GM23338 (cell line): ENCODE measurements around the gene TSHZ3. TPM values are rescaled to one million over a fixed set of nuclear protein-coding genes. Genes with fewer than 3 reads are reported as not detected.

Experiments used
- ATAC-seq: fragments of 200-7000 bp; cut with Tn5 transposase; 3 replicates; pipeline ENCODE4 v1.9.1; 2020
- DNase-seq: peaks from one replicate; pipeline ENCODE4 v3.0.0-alpha.2; 2015; ENCODE audit warnings: low spot score
- H2AFZ ChIP-seq: fragments of 200-600 bp; sonication (generic); 2 replicates; pipeline ENCODE4 v1.8.0; 2016; ENCODE audit warnings: antibody characterized with exemption, mild to moderate bottlenecking, moderate library complexity
- H3F3A ChIP-seq: fragments of 200-600 bp; sonication (generic); replicated peaks from 2 replicates; pipeline ENCODE4 v1.8.0; 2017; ENCODE audit warnings: antibody characterized with exemption, mixed run types, low read depth
- H3K27ac ChIP-seq: fragments of 200-600 bp; sonication (generic); 2 replicates; pipeline ENCODE4 v1.6.1; 2016; ENCODE audit warnings: low read depth
- H3K27me3 ChIP-seq: fragments of 200-600 bp; sonication (generic); 2 replicates; pipeline ENCODE4 v1.8.0; 2016; ENCODE audit warnings: mild to moderate bottlenecking, mixed run types, moderate library complexity; ENCODE audit not compliant: insufficient read depth
- H3K36me3 ChIP-seq: fragments of 200-600 bp; sonication (generic); 2 replicates; pipeline ENCODE4 v1.8.0; 2016; ENCODE audit warnings: mild to moderate bottlenecking; ENCODE audit not compliant: insufficient read depth
- H3K4me1 ChIP-seq: fragments of 200-600 bp; sonication (generic); 2 replicates; pipeline ENCODE4 v1.8.0; 2016; ENCODE audit warnings: mild to moderate bottlenecking, moderate library complexity; ENCODE audit not compliant: insufficient read depth
- H3K4me2 ChIP-seq: fragments of 200-600 bp; sonication (generic); 2 replicates; pipeline ENCODE4 v1.7.1; 2017; ENCODE audit warnings: mixed run types
- H3K4me3 ChIP-seq: fragments of 200-600 bp; sonication (generic); 2 replicates; pipeline ENCODE4 v1.6.1; 2016; ENCODE audit warnings: mixed run types
- H3K79me2 ChIP-seq: fragments of 200-600 bp; sonication (generic); replicated peaks from 2 replicates; pipeline ENCODE4 v1.8.0; 2017; ENCODE audit warnings: mild to moderate bottlenecking; ENCODE audit not compliant: insufficient read depth
- H3K9me2 ChIP-seq: fragments of 200-600 bp; sonication (generic); 2 replicates; pipeline ENCODE4 v1.8.0; 2017; ENCODE audit not compliant: insufficient read depth
- H4K20me1 ChIP-seq: fragments of 200-600 bp; sonication (generic); replicated peaks from 2 replicates; pipeline ENCODE4 v1.8.0; 2017; ENCODE audit warnings: mild to moderate bottlenecking; ENCODE audit not compliant: insufficient read depth
- H3K27ac Mint-ChIP-seq: 2 replicates; pipeline ENCODE4 v1.8.0; 2020; ENCODE audit warnings: inconsistent platforms, mild to moderate bottlenecking, moderate library complexity, mixed read lengths
- H3K27me3 Mint-ChIP-seq: 3 replicates; pipeline ENCODE4 v1.8.0; 2022; ENCODE audit warnings: low read depth, mild to moderate bottlenecking, moderate library complexity, mixed read lengths, inconsistent platforms; ENCODE audit not compliant: insufficient read depth, poor library complexity
- H3K36me3 Mint-ChIP-seq: 3 replicates; pipeline ENCODE4 v1.8.0; 2021; ENCODE audit warnings: low read depth, mild to moderate bottlenecking, inconsistent platforms, moderate library complexity, mixed read lengths
- H3K4me1 Mint-ChIP-seq: 3 replicates; pipeline ENCODE4 v1.8.0; 2020; ENCODE audit warnings: mild to moderate bottlenecking, inconsistent platforms, mixed read lengths
- H3K4me3 Mint-ChIP-seq: 3 replicates; pipeline ENCODE4 v1.8.0; 2021; ENCODE audit warnings: moderate library complexity, mild to moderate bottlenecking, inconsistent platforms, mixed read lengths
- H3K9me3 Mint-ChIP-seq: 3 replicates; pipeline ENCODE4 v1.8.0; 2020; ENCODE audit warnings: moderate library complexity, mild to moderate bottlenecking, inconsistent platforms, mixed read lengths
- CREB1 ChIP-seq: fragments of 250-450 bp; sonication (Bioruptor Pico); IDR thresholded peaks from 2 replicates; pipeline ENCODE4 v1.5.0; 2020; ENCODE audit warnings: low read depth, mild to moderate bottlenecking, moderate library complexity
- EZH2 ChIP-seq: fragments of 200-600 bp; sonication (generic); IDR thresholded peaks from one replicate; pipeline ENCODE4 v1.8.0; 2017; ENCODE audit warnings: antibody characterized with exemption, mild to moderate bottlenecking, low read depth; ENCODE audit not compliant: unreplicated experiment
- EZH2phosphoT487 ChIP-seq: fragments of 200-600 bp; sonication (generic); IDR thresholded peaks from one replicate; pipeline ENCODE4 v1.8.1; 2018; ENCODE audit warnings: antibody characterized with exemption; ENCODE audit not compliant: unreplicated experiment
- JUNB ChIP-seq: IDR thresholded peaks from one replicate; pipeline ENCODE4 v1.6.1; 2016; ENCODE audit warnings: antibody characterized with exemption; ENCODE audit not compliant: unreplicated experiment
- NANOG ChIP-seq: IDR thresholded peaks from 2 replicates; pipeline ENCODE4 v1.6.1; 2016; ENCODE audit warnings: antibody characterized with exemption, borderline replicate concordance
- STAT1 ChIP-seq: IDR thresholded peaks from one replicate; pipeline ENCODE4 v1.6.1; 2016; ENCODE audit warnings: antibody characterized with exemption; ENCODE audit not compliant: unreplicated experiment
- ZNF114 ChIP-seq: fragments of 250-450 bp; sonication (Bioruptor Pico); IDR thresholded peaks from 2 replicates; pipeline ENCODE4 v1.5.0; 2020; ENCODE audit warnings: mild to moderate bottlenecking, moderate library complexity
- ZNF331 ChIP-seq: fragments of 250-450 bp; sonication (Bioruptor Pico); IDR thresholded peaks from 2 replicates; pipeline ENCODE4 v1.5.0; 2020; ENCODE audit warnings: low read depth, mild to moderate bottlenecking, moderate library complexity
- polyA plus RNA-seq: library from polyadenylated mRNA; unstranded; fragments of >200 nt; fragmentation: Nextera tagmentation; extraction: Ambion mirVana; gene quantifications from 2 replicates; pipeline ENCODE4 v1.2.1, GENCODE V29; 2016
- total RNA-seq: library from RNA; depleted of rRNA; stranded (reverse); fragments of >200 nt; shearing (Covaris generic); gene quantifications from 2 replicates; pipeline ENCODE4 v1.2.3, GENCODE V29; 2014
- TF ChIP-seq, protein P1 (sequence below): IDR thresholded peaks from one replicate; pipeline ENCODE4 v1.6.1; 2018; ENCODE audit warnings: antibody characterized with exemption; ENCODE audit not compliant: unreplicated experiment
- TF ChIP-seq, protein P2 (sequence below): IDR thresholded peaks from 2 replicates; pipeline ENCODE4 v1.6.1; 2016; ENCODE audit warnings: antibody characterized with exemption

The TSHZ3 gene
- total and polyA plus RNA-seq, 2 experiments from 2014 or later, result 3.8 to 8.9 TPM

DNA sequence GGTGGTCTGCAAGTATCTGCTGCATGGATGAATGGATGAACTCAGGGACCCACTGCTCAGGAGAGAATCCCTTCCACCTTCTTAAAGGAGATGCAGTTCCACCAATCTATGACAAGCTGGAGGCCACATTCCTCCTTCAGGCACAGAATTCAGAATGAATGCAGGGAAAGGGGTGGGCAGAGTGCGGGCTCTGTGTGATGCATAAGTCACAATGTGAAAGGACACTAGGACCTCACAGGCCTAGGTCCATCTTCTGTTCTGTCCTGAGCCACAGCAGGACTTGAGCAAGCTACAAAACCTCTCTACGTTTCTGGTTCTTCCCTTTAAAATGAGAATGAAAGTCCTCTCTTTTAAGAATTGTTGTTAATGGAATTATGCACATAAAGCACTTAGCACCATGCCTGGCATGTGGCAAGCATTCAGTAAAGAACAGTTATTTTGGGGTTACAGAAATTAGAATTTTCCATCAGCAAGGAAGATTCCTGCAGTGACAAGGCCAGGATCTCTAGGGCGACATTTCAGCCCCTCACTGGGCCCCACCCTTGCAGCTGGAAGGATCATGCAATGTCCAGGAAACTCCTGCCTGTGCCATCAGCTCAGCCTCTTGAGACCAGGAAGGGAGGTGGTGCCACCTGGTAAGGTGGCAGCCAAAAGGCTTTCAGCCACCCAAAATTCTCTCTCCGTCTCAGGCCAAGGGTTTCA lies 38.7 kb downstream of the TSHZ3 start (continued):
- TF ChIP-seq JUNB, result no peak
- no peak for TF ChIP-seq ZNF331
- no peak for TF ChIP-seq CREB1 (CRISPR knock-in tag)
- TF ChIP-seq, protein P1, sequence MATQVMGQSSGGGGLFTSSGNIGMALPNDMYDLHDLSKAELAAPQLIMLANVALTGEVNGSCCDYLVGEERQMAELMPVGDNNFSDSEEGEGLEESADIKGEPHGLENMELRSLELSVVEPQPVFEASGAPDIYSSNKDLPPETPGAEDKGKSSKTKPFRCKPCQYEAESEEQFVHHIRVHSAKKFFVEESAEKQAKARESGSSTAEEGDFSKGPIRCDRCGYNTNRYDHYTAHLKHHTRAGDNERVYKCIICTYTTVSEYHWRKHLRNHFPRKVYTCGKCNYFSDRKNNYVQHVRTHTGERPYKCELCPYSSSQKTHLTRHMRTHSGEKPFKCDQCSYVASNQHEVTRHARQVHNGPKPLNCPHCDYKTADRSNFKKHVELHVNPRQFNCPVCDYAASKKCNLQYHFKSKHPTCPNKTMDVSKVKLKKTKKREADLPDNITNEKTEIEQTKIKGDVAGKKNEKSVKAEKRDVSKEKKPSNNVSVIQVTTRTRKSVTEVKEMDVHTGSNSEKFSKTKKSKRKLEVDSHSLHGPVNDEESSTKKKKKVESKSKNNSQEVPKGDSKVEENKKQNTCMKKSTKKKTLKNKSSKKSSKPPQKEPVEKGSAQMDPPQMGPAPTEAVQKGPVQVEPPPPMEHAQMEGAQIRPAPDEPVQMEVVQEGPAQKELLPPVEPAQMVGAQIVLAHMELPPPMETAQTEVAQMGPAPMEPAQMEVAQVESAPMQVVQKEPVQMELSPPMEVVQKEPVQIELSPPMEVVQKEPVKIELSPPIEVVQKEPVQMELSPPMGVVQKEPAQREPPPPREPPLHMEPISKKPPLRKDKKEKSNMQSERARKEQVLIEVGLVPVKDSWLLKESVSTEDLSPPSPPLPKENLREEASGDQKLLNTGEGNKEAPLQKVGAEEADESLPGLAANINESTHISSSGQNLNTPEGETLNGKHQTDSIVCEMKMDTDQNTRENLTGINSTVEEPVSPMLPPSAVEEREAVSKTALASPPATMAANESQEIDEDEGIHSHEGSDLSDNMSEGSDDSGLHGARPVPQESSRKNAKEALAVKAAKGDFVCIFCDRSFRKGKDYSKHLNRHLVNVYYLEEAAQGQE, result no peak
- TF ChIP-seq EZH2phosphoT487, result no peak

DNA sequence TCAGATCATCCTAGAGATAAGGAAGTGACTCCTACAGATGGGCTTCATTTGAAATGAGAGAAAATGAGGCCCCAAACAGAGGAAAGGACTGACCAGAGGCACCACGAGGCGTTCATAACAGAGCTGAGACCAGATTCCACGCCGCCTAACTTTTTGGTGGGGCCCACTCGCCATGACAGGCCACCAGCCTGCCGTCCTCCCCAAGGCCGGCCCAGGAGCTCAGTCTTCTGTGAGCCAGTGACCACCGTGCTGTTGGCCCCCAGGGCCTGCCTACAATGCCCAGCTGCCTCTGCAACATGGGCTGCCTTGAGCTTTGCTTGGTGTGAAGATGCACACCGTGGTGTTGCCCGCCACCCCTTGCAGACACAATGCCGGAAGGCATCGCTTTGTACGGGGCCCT lies 40.5 kb downstream of the TSHZ3 start:
- Histone ChIP-seq H3F3A (no peaks in the 10 kb centered on the region), H3K9me2 (peaks cover 5% of the 10 kb centered on the region; the same call in 1 of the 2 replicates), H3K27ac (no peak overlapping the region), H3K27me3 (no peaks in the 10 kb centered on the region), H3K36me3 (no peaks in the 10 kb centered on the region), H3K79me2 (peaks cover 8% of the 10 kb centered on the region; the same call in 1 of the 2 replicates), H2AFZ (no peak overlapping the region), H3K4me2 (no peak overlapping the region), H3K4me1 (peaks cover 14% of the 10 kb centered on the region; the same call in 1 of the 2 replicates), H4K20me1 (no peaks in the 10 kb centered on the region), H3K4me3 (no peak overlapping the region)
- no peaks in the 10 kb centered on the region for H3K9me3 Mint-ChIP-seq
- ATAC-seq, result no peak
- H3K27me3 Mint-ChIP-seq, result peaks cover 2% of the 10 kb centered on the region
- DNase-seq, result no peak
- peaks cover 30% of the 10 kb centered on the region for H3K4me1 Mint-ChIP-seq
- H3K4me3 Mint-ChIP-seq, result no peak overlapping the region
- H3K36me3 Mint-ChIP-seq, result no peaks in the 10 kb centered on the region; the same call in 2 of the 3 replicates
- no peak overlapping the region for H3K27ac Mint-ChIP-seq
- TF ChIP-seq EZH2phosphoT487, result no peak
- no peak for TF ChIP-seq STAT1
- no peak for TF ChIP-seq ZNF331
- TF ChIP-seq ZNF114 (CRISPR knock-in tag), result no peak
- no peak for TF ChIP-seq JUNB
- TF ChIP-seq, protein P2, sequence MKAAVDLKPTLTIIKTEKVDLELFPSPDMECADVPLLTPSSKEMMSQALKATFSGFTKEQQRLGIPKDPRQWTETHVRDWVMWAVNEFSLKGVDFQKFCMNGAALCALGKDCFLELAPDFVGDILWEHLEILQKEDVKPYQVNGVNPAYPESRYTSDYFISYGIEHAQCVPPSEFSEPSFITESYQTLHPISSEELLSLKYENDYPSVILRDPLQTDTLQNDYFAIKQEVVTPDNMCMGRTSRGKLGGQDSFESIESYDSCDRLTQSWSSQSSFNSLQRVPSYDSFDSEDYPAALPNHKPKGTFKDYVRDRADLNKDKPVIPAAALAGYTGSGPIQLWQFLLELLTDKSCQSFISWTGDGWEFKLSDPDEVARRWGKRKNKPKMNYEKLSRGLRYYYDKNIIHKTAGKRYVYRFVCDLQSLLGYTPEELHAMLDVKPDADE, result no peak
- TF ChIP-seq, protein P1, result no peak
- no peak for TF ChIP-seq NANOG
- TF ChIP-seq EZH2, result no peak
